PC-3 (cell line): Measurements from ENCODE around the gene ETV6. TPM values are rescaled to one million over a fixed set of nuclear protein-coding genes. Genes with fewer than 3 reads are reported as not detected.

ENCODE experiments used
- ATAC-seq: fragments of 200-7000 bp; cut with Tn5 transposase; 2 replicates; pipeline ENCODE4 v1.9.1; 2020; ENCODE audit warnings: mild to moderate bottlenecking, moderate library complexity
- BruUV-seq: library from RNA; stranded (reverse); fragments of 400-500 nt; replicated peaks from 2 replicates; lab custom pipeline; 2021; lab: Mats Ljungman, UMichigan
- CTCF ChIA-PET: fragments of 300-600 bp; sonication (Branson Sonifier 250); formaldehyde crosslinking; loops from one replicate; lab custom pipeline; 2022; ENCODE audit warnings: antibody characterized with exemption; lab: Charles Lee
- POLR2A ChIA-PET: fragments of 300-600 bp; sonication (Branson Sonifier 250); formaldehyde crosslinking; loops from one replicate; lab custom pipeline; 2022; ENCODE audit warnings: antibody characterized with exemption; ENCODE audit not compliant: unreplicated experiment; lab: Charles Lee
- DNase-seq: peaks from one replicate; pipeline ENCODE4 v3.0.0-alpha.2; 2015
- H2AFZ ChIP-seq: fragments of 300-600 bp; sonication (generic); 2 replicates; pipeline ENCODE4 v1.6.0; 2016; ENCODE audit warnings: antibody characterized with exemption, low read length
- H3F3A ChIP-seq: fragments of 300-600 bp; sonication (generic); one replicate; pipeline ENCODE4 v1.6.0; 2017; ENCODE audit warnings: antibody characterized with exemption, low read length, control low read depth, mild to moderate bottlenecking; ENCODE audit not compliant: unreplicated experiment
- H3K27ac ChIP-seq: fragments of 300-600 bp; sonication (generic); 2 replicates; pipeline ENCODE4 v1.5.1; 2016; ENCODE audit warnings: mild to moderate bottlenecking, low read length
- H3K27me3 ChIP-seq: fragments of 300-600 bp; sonication (generic); 2 replicates; pipeline ENCODE4 v1.6.1; 2016; ENCODE audit warnings: low read length, mixed read lengths
- H3K36me3 ChIP-seq: fragments of 300-600 bp; sonication (generic); 2 replicates; pipeline ENCODE4 v1.6.1; 2016; ENCODE audit warnings: low read depth, mixed run types, low read length, mixed read lengths
- H3K4me1 ChIP-seq: fragments of 300-600 bp; sonication (generic); 2 replicates; pipeline ENCODE4 v1.5.1; 2016; ENCODE audit warnings: low read length; ENCODE audit not compliant: insufficient read depth
- H3K4me2 ChIP-seq: fragments of 300-600 bp; sonication (generic); 2 replicates; pipeline ENCODE4 v1.6.0; 2016; ENCODE audit warnings: low read length
- H3K4me3 ChIP-seq: fragments of 300-600 bp; sonication (generic); 2 replicates; pipeline ENCODE4 v1.5.1; 2016; ENCODE audit warnings: mild to moderate bottlenecking, low read length, mixed read lengths
- H3K79me2 ChIP-seq: fragments of 300-600 bp; sonication (generic); 2 replicates; pipeline ENCODE4 v1.6.1; 2017; ENCODE audit warnings: low read length, mixed read lengths
- H3K9ac ChIP-seq: fragments of 300-600 bp; sonication (generic); 2 replicates; pipeline ENCODE4 v1.6.0; 2016; ENCODE audit warnings: mild to moderate bottlenecking, low read length
- H3K9me2 ChIP-seq: fragments of 300-600 bp; sonication (generic); replicated peaks from 2 replicates; pipeline ENCODE4 v1.6.1; 2016; ENCODE audit warnings: mixed run types, low read length, mixed read lengths
- H3K9me3 ChIP-seq: fragments of 300-600 bp; sonication (generic); 2 replicates; pipeline ENCODE4 v1.6.1; 2016; ENCODE audit warnings: low read length, mixed read lengths
- H4K20me1 ChIP-seq: fragments of 300-600 bp; sonication (generic); 2 replicates; pipeline ENCODE4 v1.6.1; 2016; ENCODE audit warnings: low read length, mixed read lengths
- CTCF ChIP-seq: fragments of 300-600 bp; sonication (generic); conservative IDR thresholded peaks from 2 replicates; pipeline ENCODE4 v1.5.1; 2017; ENCODE audit warnings: antibody characterized with exemption, low read depth, mild to moderate bottlenecking, low read length
- EZH2 ChIP-seq: fragments of 300-600 bp; sonication (generic); IDR thresholded peaks from one replicate; pipeline ENCODE4 v1.6.1; 2017; ENCODE audit warnings: antibody characterized with exemption, mild to moderate bottlenecking, low read length; ENCODE audit not compliant: unreplicated experiment
- EZH2phosphoT487 ChIP-seq: fragments of 300-600 bp; sonication (generic); IDR thresholded peaks from 2 replicates; pipeline ENCODE4 v1.6.1; 2018; ENCODE audit warnings: mild to moderate bottlenecking, antibody characterized with exemption, low read length, borderline replicate concordance
- intact Hi-C: fragments of 100-400 bp; cut with micrococcal nuclease; formaldehyde crosslinking; loops from 2 replicates; pipeline ENCODE4 v1.9.0; 2023
- total RNA-seq: library from RNA; depleted of rRNA; stranded (reverse); fragments of >200 nt; gene quantifications from 2 replicates; pipeline ENCODE4 v1.2.3, GENCODE V29; 2014

The ETV6 gene
- total RNA-seq, 1 experiment from 2014 or later = 5.0 TPM

GRCh38 chr12:11846488-11846887, 197.0 kb downstream of the ETV6 start:
- DNase-seq (no peak), ATAC-seq (no peak)
- Histone ChIP-seq H3K4me3 (no peak overlapping the region), H3K9ac (no peak overlapping the region), H2AFZ (no peak overlapping the region), H3K27me3 (no peaks in the 10 kb centered on the region), H3F3A (no peaks in the 10 kb centered on the region), H3K9me3 (no peaks in the 10 kb centered on the region), H3K4me1 (no peaks in the 10 kb centered on the region), H3K4me2 (no peak overlapping the region), H3K36me3 (no peaks in the 10 kb centered on the region), H3K79me2 (no peaks in the 10 kb centered on the region), H4K20me1 (no peaks in the 10 kb centered on the region), H3K27ac (no peak overlapping the region), H3K9me2 (no peaks in the 10 kb centered on the region)
- POLR2A ChIA-PET = no interaction called here
- TF ChIP-seq EZH2phosphoT487 (no peak), EZH2 (no peak), CTCF (no peak)
- intact Hi-C loops = no loop called here
- BruUV-seq = no TSS peak
- CTCF ChIA-PET = interaction anchor here (0.7 kb wide), 1 partner anchor 266 kb away, joined by 5 read pairs; no protein-coding TSS in a partner anchor

DNA sequence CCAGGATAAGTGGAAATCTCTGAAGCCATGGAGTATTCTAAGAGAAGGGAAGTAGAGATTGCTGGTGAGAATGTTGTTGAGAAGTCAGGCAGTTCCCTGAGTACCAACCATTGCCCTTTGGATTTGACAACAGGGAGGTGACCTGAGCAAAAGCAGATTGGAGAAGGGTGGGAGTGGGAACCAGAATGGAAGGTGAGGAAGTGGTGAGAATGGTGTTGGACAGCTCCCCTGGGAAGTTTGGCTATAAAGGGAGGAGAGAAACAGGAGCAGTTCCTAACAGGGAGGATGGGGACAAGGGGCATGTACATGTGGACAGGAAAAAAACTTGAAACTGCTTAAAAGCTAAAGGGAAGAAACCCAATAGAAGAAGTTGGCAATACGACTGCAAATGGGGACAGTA, 198.1 kb downstream of the ETV6 start:
- no TSS peak for BruUV-seq
- Histone ChIP-seq H3K36me3 (no peaks in the 10 kb centered on the region), H3K9me2 (no peaks in the 10 kb centered on the region), H4K20me1 (no peaks in the 10 kb centered on the region), H2AFZ (no peak overlapping the region), H3K4me1 (no peaks in the 10 kb centered on the region), H3K27ac (no peak overlapping the region), H3K9ac (no peak overlapping the region), H3K9me3 (no peaks in the 10 kb centered on the region), H3K4me3 (no peak overlapping the region), H3K27me3 (no peaks in the 10 kb centered on the region), H3K4me2 (no peak overlapping the region), H3K79me2 (no peaks in the 10 kb centered on the region), H3F3A (no peaks in the 10 kb centered on the region)
- ATAC-seq (no peak), DNase-seq (no peak)
- ChIA-PET CTCF (no interaction called here), POLR2A (no interaction called here)
- TF ChIP-seq CTCF (no peak), EZH2phosphoT487 (no peak), EZH2 (no peak)
- intact Hi-C loops = no loop called here

GRCh38 chr12:11849757-11850504, 200.5 kb downstream of the ETV6 start:
- TF ChIP-seq CTCF (no peak), EZH2phosphoT487 (no peak), EZH2 (no peak)
- CTCF ChIA-PET = no interaction called here
- intact Hi-C loops = no loop called here

More at GRCh38 chr12:11849757-11850504, 200.5 kb downstream of the ETV6 start:
- H3K4me3 ChIP-seq = no peak overlapping the region
- no peak overlapping the region for H2AFZ ChIP-seq
- no peak overlapping the region for H3K4me2 ChIP-seq
- H3K9me2 ChIP-seq = no peaks in the 10 kb centered on the region
- no peak overlapping the region for H3K9ac ChIP-seq
- no peak for DNase-seq
- no peaks in the 10 kb centered on the region for H4K20me1 ChIP-seq
- H3K79me2 ChIP-seq = no peaks in the 10 kb centered on the region
- H3F3A ChIP-seq = no peaks in the 10 kb centered on the region
- H3K36me3 ChIP-seq = no peaks in the 10 kb centered on the region
- H3K4me1 ChIP-seq = no peaks in the 10 kb centered on the region
- POLR2A ChIA-PET = no interaction called here
- no peak for ATAC-seq
- H3K27me3 ChIP-seq = no peaks in the 10 kb centered on the region
- BruUV-seq = no TSS peak
- H3K9me3 ChIP-seq = no peaks in the 10 kb centered on the region
- H3K27ac ChIP-seq = no peak overlapping the region
